LNCaP clone FGC (cell line): ENCODE data around the gene SART3.
"Not testable (repeated sequence)": the region's sequence is repeated elsewhere in the genome, so short reads cannot be mapped to it uniquely, and the experiment has no call there.

ENCODE experiments used
- DNase-seq: peaks from one replicate; pipeline ENCODE4 v3.0.0-alpha.2; 2011; ENCODE audit warnings: low read depth
- H3K4me3 ChIP-seq: 2 replicates; pipeline ENCODE4 v1.5.1; 2011; ENCODE audit warnings: mild to moderate bottlenecking, low read depth, low read length, control low read depth
- CTCF ChIP-seq: IDR thresholded peaks from 2 replicates; pipeline ENCODE4 v1.5.1; 2012; ENCODE audit warnings: mild to moderate bottlenecking; ENCODE audit not compliant: control insufficient read depth, insufficient read depth; ENCODE audit errors: extremely low read depth

SART3 gene

GRCh38 chr12:108595711-108596647, 35.0 kb upstream of the SART3 start:
- no peak for TF ChIP-seq CTCF
- DNase-seq, result no peak
- no peak overlapping the region for H3K4me3 ChIP-seq

DNA sequence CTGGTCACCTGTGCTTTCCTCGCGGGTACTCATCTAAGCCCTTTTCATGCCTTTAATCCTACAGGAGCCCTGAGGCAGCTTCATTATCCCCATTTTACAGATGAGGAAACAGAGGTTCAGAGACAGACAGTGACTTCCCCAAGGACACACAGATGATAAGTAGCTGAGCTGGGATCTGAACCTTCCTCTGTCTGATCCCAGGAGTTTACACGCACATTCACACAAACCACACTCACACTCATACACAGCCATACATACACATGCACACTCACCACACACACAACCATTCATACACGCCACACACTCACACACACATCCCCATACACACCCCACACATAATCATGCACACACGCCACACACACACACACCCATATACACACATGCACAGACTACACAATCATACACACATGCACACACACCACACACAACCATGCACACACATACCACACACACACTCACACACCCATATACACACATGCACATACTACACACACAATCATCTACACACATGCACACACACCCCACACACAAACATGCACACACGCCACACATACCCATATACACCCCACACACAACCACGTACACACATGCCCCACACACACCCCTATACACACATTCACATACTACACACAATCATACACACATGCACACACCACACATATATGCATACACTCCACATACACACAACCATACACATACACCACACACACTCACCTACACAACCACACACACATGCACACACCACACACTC, 34.2 kb upstream of the SART3 start:
- TF ChIP-seq CTCF, result no peak
- no peak overlapping the region for H3K4me3 ChIP-seq
- no peak for DNase-seq

- DNase-seq, result no peak
- no peak for TF ChIP-seq CTCF
- H3K4me3 ChIP-seq, result no peak overlapping the region
These were observed 33.4 kb upstream of the SART3 start for GRCh38 chr12:108594323-108594903.

DNA sequence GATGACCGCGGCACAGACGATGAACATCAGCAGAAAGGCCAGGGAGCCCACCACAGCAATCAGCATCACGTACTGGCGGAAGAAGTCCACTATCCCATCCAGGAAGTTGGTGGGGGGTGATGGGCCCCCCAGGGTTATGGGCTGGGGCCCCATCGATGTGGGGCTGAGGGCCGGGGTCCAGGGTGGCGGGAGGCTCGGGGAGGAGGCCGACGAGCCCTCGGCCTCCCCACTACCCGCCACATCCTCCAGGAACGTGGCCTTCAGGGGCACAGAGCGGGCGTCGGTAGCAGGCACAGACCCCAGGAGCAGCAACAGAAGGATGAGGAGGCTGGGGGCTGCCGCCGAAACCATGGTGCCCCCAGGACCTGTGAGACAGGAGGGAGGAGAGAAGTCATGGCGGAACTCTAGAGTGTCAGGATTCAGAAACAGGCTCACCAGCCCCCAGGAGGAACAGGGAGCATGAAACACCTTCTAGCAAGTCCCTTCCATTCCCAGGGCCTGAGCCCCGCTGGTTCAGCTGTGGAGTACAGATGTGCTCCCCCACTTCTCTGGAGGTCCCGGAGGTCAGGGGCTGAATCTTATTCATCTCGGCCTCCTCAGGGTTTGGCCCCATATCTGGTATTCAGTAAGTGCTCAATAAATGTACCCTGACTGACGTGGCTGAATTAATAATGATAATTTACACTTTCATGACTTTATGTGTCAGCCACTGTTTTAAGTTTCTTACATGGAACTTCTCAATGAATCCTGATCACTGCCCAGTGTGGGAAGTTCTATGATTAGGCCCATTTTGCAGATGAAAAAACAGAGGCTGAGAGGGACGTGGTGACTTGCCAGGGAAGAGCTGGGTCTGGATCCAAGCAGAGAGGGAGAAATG, 31.3 kb upstream of the SART3 start:
- no peak for TF ChIP-seq CTCF
- DNase-seq, result no peak
- no peak overlapping the region for H3K4me3 ChIP-seq

GRCh38 chr12:108591267-108591980, 30.5 kb upstream of the SART3 start:
- TF ChIP-seq CTCF, result no peak
- DNase-seq, result no peak
- H3K4me3 ChIP-seq, result no peak overlapping the region

DNA sequence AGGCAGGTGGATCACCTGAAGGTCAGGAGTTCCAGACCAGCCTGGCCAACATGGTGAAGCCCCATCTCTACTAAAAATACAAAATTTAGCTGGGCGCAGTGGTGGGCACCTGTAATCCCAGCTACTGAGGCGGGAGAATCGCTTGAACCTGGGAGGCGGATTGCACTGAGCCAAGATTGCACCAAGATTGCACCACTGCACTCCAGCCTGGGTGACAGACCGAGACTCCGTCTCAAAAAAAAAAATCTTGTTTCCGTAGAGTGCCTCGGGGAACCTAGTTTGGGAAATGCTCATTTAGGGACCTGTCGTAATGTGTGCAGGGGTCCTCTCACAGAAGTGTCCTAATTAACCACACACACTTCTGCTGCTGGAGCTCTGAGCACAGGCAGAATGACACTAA, 29.5 kb upstream of the SART3 start:
- DNase-seq, H3K4me3 ChIP-seq: not testable (repeated sequence)
